ENCODE data around the gene GDAP1L1. TPM values are rescaled to one million over a fixed set of nuclear protein-coding genes. Genes with fewer than 3 reads are reported as not detected.

GDAP1L1 gene
- polyA plus RNA-seq, 2 of the 4 experiments (the other 2 are of a cell fraction), result 0.06 to 0.13 TPM

DNA sequence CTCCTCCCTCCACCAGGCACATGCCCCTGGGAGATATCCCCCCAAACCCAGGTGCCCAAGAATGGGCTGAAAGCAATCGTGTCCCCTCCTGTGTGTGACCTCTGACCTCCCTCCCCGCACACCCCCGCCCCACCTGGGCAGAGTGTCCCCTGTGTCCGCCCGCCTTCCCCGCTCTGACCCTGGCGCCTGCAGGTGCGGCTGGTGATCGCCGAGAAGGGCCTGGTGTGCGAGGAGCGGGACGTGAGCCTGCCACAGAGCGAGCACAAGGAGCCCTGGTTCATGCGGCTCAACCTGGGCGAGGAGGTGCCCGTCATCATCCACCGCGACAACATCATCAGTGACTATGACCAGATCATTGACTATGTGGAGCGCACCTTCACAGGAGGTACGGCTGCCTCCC lies 9.9 kb downstream of the GDAP1L1 start:
- Histone ChIP-seq H3K9me3 (no peaks in the 10 kb centered on the region), H3K27ac (no peak overlapping the region), H3K4me3 (no peak overlapping the region), H3K4me2 (no peak overlapping the region), H3K4me1 (no peaks in the 10 kb centered on the region)
- no peak for FAIRE-seq
- no peak for ATAC-seq
- CTCF ChIA-PET, result interaction anchor here (1.0 to 1.5 kb wide), 3 partner anchors 12 to 54 kb away, joined by 3 to 6 read pairs (median 4); partner anchors contain the start of gene FITM2
- DNase-seq (ENCODE audit: low read depth in 1 of 2, low spot score in 1 of 2), result no peak
- TF ChIP-seq POLR2A (IDR thresholded peaks at IDR 0.05; ENCODE audit: low read length) (peak; percentile 14; the same call in 1 of the 2 replicates), HDAC2 (IDR thresholded peaks at IDR 0.05) (no peak), CHD2 (IDR thresholded peaks at IDR 0.05; ENCODE audit: low read length, partially characterized antibody) (no peak)
- POLR2A ChIA-PET, result no interaction called here
- WGBS (ENCODE audit: missing lambda C conversion rate), result 85% methylated on average over 18 of the region's 21 CpGs

DNA sequence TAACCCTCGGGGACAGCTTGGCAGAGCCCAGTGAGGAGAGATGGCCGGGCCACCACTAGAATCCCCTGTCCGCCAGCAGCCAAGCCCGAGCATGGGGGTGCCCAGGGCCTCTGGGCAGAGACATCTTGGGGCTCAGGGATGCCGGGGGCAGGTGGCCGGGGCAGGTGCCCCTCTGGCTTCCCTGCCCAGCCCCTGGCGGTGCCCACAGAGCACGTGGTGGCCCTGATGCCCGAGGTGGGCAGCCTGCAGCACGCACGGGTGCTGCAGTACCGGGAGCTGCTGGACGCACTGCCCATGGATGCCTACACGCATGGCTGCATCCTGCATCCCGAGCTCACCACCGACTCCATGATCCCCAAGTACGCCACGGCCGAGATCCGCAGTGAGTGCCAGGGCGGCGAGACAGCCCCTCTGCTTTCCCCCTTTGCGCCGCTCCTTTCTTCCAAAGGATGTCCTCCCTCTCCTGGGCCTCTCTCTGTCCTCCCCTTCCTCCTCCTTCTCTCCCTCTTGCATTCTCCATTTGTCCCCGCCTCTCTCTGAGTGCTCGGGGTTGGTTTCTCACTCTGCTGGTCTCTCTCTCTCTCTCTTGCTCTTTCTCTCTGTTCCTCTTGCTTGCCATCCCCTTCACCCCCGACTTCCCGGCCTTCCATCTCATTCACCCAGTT lies 11.2 kb downstream of the GDAP1L1 start:
- H3K9me3 ChIP-seq, result no peaks in the 10 kb centered on the region
- TF ChIP-seq CBX2 (IDR thresholded peaks at IDR 0.05; ENCODE audit: borderline replicate concordance, low read depth) (no peak), CHD2 (IDR thresholded peaks at IDR 0.05; ENCODE audit: low read length, partially characterized antibody) (no peak), EP300 (IDR thresholded peaks at IDR 0.05) (no peak), EHMT2 (IDR thresholded peaks at IDR 0.05; ENCODE audit: low read depth) (no peak), NFE2L2 (conservative IDR thresholded peaks at IDR 0.05; ENCODE audit: low read length) (no peak), POLR2A (IDR thresholded peaks at IDR 0.05; ENCODE audit: low read length) (no peak), BHLHE40 (IDR thresholded peaks at IDR 0.05; ENCODE audit: low read depth, low read length) (no peak), RFX5 (IDR thresholded peaks at IDR 0.05) (no peak), TP53 (CRISPR knock-in tag; IDR thresholded peaks at IDR 0.05) (no peak), JUNB (IDR thresholded peaks at IDR 0.05) (no peak), SREBF2 (IDR thresholded peaks at IDR 0.05) (no peak), HDAC2 (IDR thresholded peaks at IDR 0.05) (no peak), MAFK (IDR thresholded peaks at IDR 0.05; ENCODE audit: partially characterized antibody) (no peak), PHF8 (IDR thresholded peaks at IDR 0.05; ENCODE audit: borderline replicate concordance, low read depth) (no peak), POLR2AphosphoS2 (conservative IDR thresholded peaks at IDR 0.05; ENCODE audit: low read length) (no peak), MAZ (IDR thresholded peaks at IDR 0.05; ENCODE audit: borderline replicate concordance, low read depth, low read length) (no peak), CEBPB (IDR thresholded peaks at IDR 0.05) (no peak), HOXB13 (CRISPR knock-in tag; IDR thresholded peaks at IDR 0.05; ENCODE audit: low read depth) (no peak)
- TF ChIP-seq, protein P1, sequence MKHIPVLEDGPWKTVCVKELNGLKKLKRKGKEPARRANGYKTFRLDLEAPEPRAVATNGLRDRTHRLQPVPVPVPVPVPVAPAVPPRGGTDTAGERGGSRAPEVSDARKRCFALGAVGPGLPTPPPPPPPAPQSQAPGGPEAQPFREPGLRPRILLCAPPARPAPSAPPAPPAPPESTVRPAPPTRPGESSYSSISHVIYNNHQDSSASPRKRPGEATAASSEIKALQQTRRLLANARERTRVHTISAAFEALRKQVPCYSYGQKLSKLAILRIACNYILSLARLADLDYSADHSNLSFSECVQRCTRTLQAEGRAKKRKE (CRISPR knock-in tag; IDR thresholded peaks at IDR 0.05; ENCODE audit: low read depth), result no peak
- no peak for FAIRE-seq
- 67% methylated on average over 22 of the region's 28 CpGs for WGBS (ENCODE audit: missing lambda C conversion rate)
- H3K4me1 ChIP-seq, result no peaks in the 10 kb centered on the region
- H3K4me2 ChIP-seq, result no peak overlapping the region
- H3K4me3 ChIP-seq, result no peak overlapping the region
- ChIA-PET POLR2A (no interaction called here), CTCF (interaction anchor here (1.0 to 1.5 kb wide), 3 partner anchors 10 to 52 kb away, joined by 3 to 6 read pairs (median 4); partner anchors contain the start of gene FITM2)
- ATAC-seq, result no peak
- no peak for DNase-seq (ENCODE audit: low read depth in 1 of 2, low spot score in 1 of 2)
- no peak overlapping the region for H3K27ac ChIP-seq

DNA sequence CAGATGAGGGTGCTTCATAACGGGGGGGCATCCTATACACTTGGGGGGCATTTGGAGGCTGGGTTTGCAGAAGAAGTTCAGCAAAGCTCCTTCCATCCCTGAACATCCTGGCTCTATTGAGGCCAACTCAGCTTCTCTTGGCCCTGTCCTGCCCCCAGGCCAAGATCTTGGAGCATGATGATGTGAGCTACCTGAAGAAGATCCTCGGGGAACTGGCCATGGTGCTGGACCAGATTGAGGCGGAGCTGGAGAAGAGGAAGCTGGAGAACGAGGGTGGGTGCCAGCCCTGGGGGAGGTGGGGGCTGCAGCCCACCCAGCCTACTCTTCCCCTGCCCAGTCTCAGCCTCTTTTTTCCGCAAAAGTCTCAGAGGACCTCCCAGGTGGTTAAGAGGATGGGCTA lies 17.2 kb downstream of the GDAP1L1 start:
- H3K9me3 ChIP-seq, result no peaks in the 10 kb centered on the region
- no peak for DNase-seq (ENCODE audit: low read depth in 1 of 2, low spot score in 1 of 2)
- no peak for FAIRE-seq
- POLR2A ChIA-PET, result no interaction called here
- ATAC-seq, result no peak
- TF ChIP-seq HOXB13 (CRISPR knock-in tag; IDR thresholded peaks at IDR 0.05; ENCODE audit: low read depth) (no peak), TFCP2L1 (CRISPR knock-in tag; IDR thresholded peaks at IDR 0.05) (no peak), PHF8 (IDR thresholded peaks at IDR 0.05; ENCODE audit: borderline replicate concordance, low read depth) (no peak), REST (IDR thresholded peaks at IDR 0.05) (peak; percentile 83), ELK1 (IDR thresholded peaks at IDR 0.05; ENCODE audit: low read depth, low read length) (no peak), SMC3 (IDR thresholded peaks at IDR 0.05) (no peak), HOXA7 (CRISPR knock-in tag; IDR thresholded peaks at IDR 0.05) (no peak)
- no peak overlapping the region for H3K4me3 ChIP-seq
- no peaks in the 10 kb centered on the region for H3K4me1 ChIP-seq
- H3K4me2 ChIP-seq, result no peak overlapping the region
- no peak overlapping the region for H3K27ac ChIP-seq
- CTCF ChIA-PET, result interaction anchor here (1.1 to 3.2 kb wide), 8 partner anchors 9 to 197 kb away, joined by 3 to 16 read pairs (median 4); partner anchors contain the start of gene FITM2
- 29% methylated on average over 4 of the region's 5 CpGs for WGBS (ENCODE audit: missing lambda C conversion rate)
